ENCODE measurements around the gene ANKS1A.
"Not testable (repeated sequence)": the region's sequence is repeated elsewhere in the genome, so short reads cannot be mapped to it uniquely, and the experiment has no call there.

The ANKS1A gene

GRCh38 chr6:35089935-35090505, 201.0 kb downstream of the ANKS1A start:
- no peak overlapping the region for H3K4me3 ChIP-seq (ENCODE audit: low read depth, low read length)

GRCh38 chr6:35090734-35091133, 201.7 kb downstream of the ANKS1A start:
- no peak overlapping the region for H3K4me3 ChIP-seq (ENCODE audit: low read depth, low read length)

GRCh38 chr6:35091346-35092083, 202.5 kb downstream of the ANKS1A start:
- no peak overlapping the region for H3K4me3 ChIP-seq (ENCODE audit: low read depth, low read length)

GRCh38 chr6:35092362-35093117, 203.5 kb downstream of the ANKS1A start:
- no peak overlapping the region for H3K4me3 ChIP-seq (ENCODE audit: low read depth, low read length)

GRCh38 chr6:35093118-35093445, 204.0 kb downstream of the ANKS1A start:
- H3K4me3 ChIP-seq (ENCODE audit: low read depth, low read length), result no peak overlapping the region

GRCh38 chr6:35093783-35094182, 204.7 kb downstream of the ANKS1A start:
- H3K4me3 ChIP-seq (ENCODE audit: low read depth, low read length), result no peak overlapping the region

- H3K4me3 ChIP-seq (ENCODE audit: low read depth, low read length), result no peak overlapping the region
Observed at GRCh38 chr6:35094183-35094582, 205.1 kb downstream of the ANKS1A start.

GRCh38 chr6:35096129-35096862, 207.2 kb downstream of the ANKS1A start:
- no peak overlapping the region for H3K4me3 ChIP-seq (ENCODE audit: low read depth, low read length)

GRCh38 chr6:35099116-35099515, 210.1 kb downstream of the ANKS1A start:
- H3K4me3 ChIP-seq (ENCODE audit: low read depth, low read length), result no peak overlapping the region

GRCh38 chr6:35105078-35105477, 216.0 kb downstream of the ANKS1A start:
- no peak overlapping the region for H3K4me3 ChIP-seq (ENCODE audit: low read depth, low read length)

- H3K4me3 ChIP-seq (ENCODE audit: low read depth, low read length), result not testable (repeated sequence)
Observed at GRCh38 chr6:35106061-35106460, 217.0 kb downstream of the ANKS1A start.

- not testable (repeated sequence) for H3K4me3 ChIP-seq (ENCODE audit: low read depth, low read length)
Observed at GRCh38 chr6:35107208-35107607, 218.2 kb downstream of the ANKS1A start.

GRCh38 chr6:35107761-35108160, 218.7 kb downstream of the ANKS1A start:
- H3K4me3 ChIP-seq (ENCODE audit: low read depth, low read length), result not testable (repeated sequence)

- no peak overlapping the region for H3K4me3 ChIP-seq (ENCODE audit: low read depth, low read length)
Observed at GRCh38 chr6:35108309-35108885, 219.3 kb downstream of the ANKS1A start.

GRCh38 chr6:35120746-35121145, 231.7 kb downstream of the ANKS1A start:
- H3K4me3 ChIP-seq (ENCODE audit: low read depth, low read length), result no peak overlapping the region

- H3K4me3 ChIP-seq (ENCODE audit: low read depth, low read length), result no peak overlapping the region
Observed at GRCh38 chr6:35124356-35124755, 235.3 kb downstream of the ANKS1A start.

GRCh38 chr6:35128042-35128441, 239.0 kb downstream of the ANKS1A start:
- H3K4me3 ChIP-seq (ENCODE audit: low read depth, low read length), result no peak overlapping the region

- H3K4me3 ChIP-seq (ENCODE audit: low read depth, low read length), result no peak overlapping the region
Observed at GRCh38 chr6:35128496-35128895, 239.4 kb downstream of the ANKS1A start.

- no peak overlapping the region for H3K4me3 ChIP-seq (ENCODE audit: low read depth, low read length)
Observed at GRCh38 chr6:35136185-35136584, 247.1 kb downstream of the ANKS1A start.

GRCh38 chr6:35138191-35138590, 249.1 kb downstream of the ANKS1A start:
- H3K4me3 ChIP-seq (ENCODE audit: low read depth, low read length), result not testable (repeated sequence)

- no peak overlapping the region for H3K4me3 ChIP-seq (ENCODE audit: low read depth, low read length)
Observed at GRCh38 chr6:35139470-35139869, 250.4 kb downstream of the ANKS1A start.

Data from iPS-11a (cell line).